Peyer's patch (tissue), 4 donors: ENCODE data around the gene ADRM1.

ENCODE experiments used
- POLR2A ChIP-seq, 2 donors: fragments of 450-650 bp; IDR thresholded peaks; one replicate each; pipeline ENCODE4 v1.5.1; 2017; ENCODE audit warnings: antibody characterized with exemption in 2 of 2, mild to moderate bottlenecking in 2 of 2, moderate library complexity in 2 of 2
- TF ChIP-seq, protein P1 (sequence below), 6 experiments: fragments of 450-650 bp in 4 of 6; fragments of 200-600 bp in 2 of 6; sonication (generic) in 1 of 6; IDR thresholded peaks; one replicate each; pipeline ENCODE4 v1.5.1; 2017 to 2019; ENCODE audit warnings: antibody characterized with exemption in 6 of 6, mild to moderate bottlenecking in 3 of 6, moderate library complexity in 1 of 6

DNA sequence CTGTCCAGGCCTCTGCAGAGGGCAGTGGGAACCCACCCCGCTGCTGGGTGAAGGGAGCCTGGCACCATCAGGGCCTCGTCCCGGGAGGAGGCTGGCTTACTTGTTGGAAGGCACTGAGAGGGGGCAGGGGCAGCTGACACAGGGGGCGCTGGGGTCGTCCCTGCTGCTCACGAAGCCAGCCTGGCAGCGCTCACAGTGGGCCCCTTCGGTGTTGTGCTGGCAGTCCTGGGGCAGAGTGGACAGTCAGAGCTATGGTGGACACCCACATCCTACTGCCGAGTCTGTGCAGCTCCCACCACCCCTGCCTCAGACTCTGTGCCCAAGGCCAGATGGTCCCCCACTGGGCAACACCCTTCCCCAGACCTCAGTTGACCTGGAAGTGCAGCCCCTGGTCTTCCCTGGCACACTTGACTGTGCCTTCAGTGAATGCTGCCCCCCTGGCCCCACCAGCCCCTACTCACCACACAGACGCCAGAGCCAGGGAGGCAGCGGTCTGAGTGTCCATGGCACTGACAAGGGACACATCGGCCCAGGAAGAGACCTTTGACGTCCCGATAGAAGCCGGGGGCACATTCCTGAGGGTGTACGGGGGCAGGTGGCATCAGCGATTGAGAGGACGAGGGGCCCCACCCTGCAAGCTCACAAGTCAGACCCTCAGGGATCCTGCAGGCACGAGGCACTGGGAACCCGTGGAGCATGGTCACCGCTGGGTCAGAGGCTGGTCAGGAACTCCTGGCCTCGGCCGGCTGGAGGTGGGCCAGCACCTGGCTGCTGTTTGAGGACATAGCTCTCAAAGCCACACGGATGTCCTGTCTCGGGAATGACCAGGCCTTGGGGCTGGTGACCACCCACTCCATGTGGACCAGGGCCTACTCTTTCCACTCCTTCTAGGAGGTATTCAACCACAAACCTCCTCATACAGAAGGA, 21.4 kb downstream of the ADRM1 start:
- TF ChIP-seq, protein P1, sequence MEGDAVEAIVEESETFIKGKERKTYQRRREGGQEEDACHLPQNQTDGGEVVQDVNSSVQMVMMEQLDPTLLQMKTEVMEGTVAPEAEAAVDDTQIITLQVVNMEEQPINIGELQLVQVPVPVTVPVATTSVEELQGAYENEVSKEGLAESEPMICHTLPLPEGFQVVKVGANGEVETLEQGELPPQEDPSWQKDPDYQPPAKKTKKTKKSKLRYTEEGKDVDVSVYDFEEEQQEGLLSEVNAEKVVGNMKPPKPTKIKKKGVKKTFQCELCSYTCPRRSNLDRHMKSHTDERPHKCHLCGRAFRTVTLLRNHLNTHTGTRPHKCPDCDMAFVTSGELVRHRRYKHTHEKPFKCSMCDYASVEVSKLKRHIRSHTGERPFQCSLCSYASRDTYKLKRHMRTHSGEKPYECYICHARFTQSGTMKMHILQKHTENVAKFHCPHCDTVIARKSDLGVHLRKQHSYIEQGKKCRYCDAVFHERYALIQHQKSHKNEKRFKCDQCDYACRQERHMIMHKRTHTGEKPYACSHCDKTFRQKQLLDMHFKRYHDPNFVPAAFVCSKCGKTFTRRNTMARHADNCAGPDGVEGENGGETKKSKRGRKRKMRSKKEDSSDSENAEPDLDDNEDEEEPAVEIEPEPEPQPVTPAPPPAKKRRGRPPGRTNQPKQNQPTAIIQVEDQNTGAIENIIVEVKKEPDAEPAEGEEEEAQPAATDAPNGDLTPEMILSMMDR (IDR thresholded peaks at IDR 0.05): no peak
- TF ChIP-seq POLR2A (IDR thresholded peaks at IDR 0.05): no peak
